Peyer's patch (tissue), 4 donors: Measurements from ENCODE around the gene TNFRSF8. TPM values are rescaled to one million over a fixed set of nuclear protein-coding genes. Genes with fewer than 3 reads are reported as not detected.

Experiments
- DNase-seq, 3 donors: peaks; one replicate each; pipeline ENCODE4 v3.0.0-alpha.2; 2017 to 2019
- H3K27ac ChIP-seq, 4 donors: fragments of 200-600 bp; sonication (generic); one replicate each; pipeline ENCODE4 v1.5.1; 2016 to 2019
- H3K27me3 ChIP-seq, 2 donors: fragments of 200-600 bp; sonication (generic); one replicate each; pipeline ENCODE4 v1.5.1; 2019
- H3K36me3 ChIP-seq, 3 donors: fragments of 200-600 bp; sonication (generic); one replicate each; pipeline ENCODE4 v1.5.1; 2016 to 2019
- H3K4me1 ChIP-seq, 4 donors: fragments of 200-600 bp; sonication (generic); one replicate each; pipeline ENCODE4 v1.5.1; 2016 to 2019
- H3K4me3 ChIP-seq, 4 donors: fragments of 200-600 bp; sonication (generic); 1 replicate in 3 of 4; 2 replicates in 1 of 4; pipeline ENCODE4 v1.5.1; 2016 to 2019; ENCODE audit warnings: mild to moderate bottlenecking in 1 of 4
- H3K9me3 ChIP-seq, 4 donors: fragments of 200-600 bp; sonication (generic); one replicate each; pipeline ENCODE4 v1.5.1; 2016 to 2019; ENCODE audit warnings: mild to moderate bottlenecking in 1 of 4
- CTCF ChIP-seq, 6 experiments: fragments of 450-650 bp in 4 of 6; fragments of 200-600 bp in 2 of 6; sonication (generic) in 1 of 6; IDR thresholded peaks; one replicate each; pipeline ENCODE4 v1.5.1; 2017 to 2019; ENCODE audit warnings: antibody characterized with exemption in 6 of 6, mild to moderate bottlenecking in 3 of 6, moderate library complexity in 1 of 6
- POLR2A ChIP-seq, 2 donors: fragments of 450-650 bp; IDR thresholded peaks; one replicate each; pipeline ENCODE4 v1.5.1; 2017; ENCODE audit warnings: antibody characterized with exemption in 2 of 2, mild to moderate bottlenecking in 2 of 2, moderate library complexity in 2 of 2
- total RNA-seq, 4 donors: library from RNA; depleted of rRNA; stranded (reverse); fragments of >200 nt; gene quantifications; one replicate each; pipeline ENCODE4 v1.1.0, GENCODE V29; 2016

Gene TNFRSF8
- total RNA-seq, 4 donors from 2014 or later = not detected

GRCh38 chr1:12136916-12137610, 74.0 kb downstream of the TNFRSF8 start:
- no peak for DNase-seq
- H3K4me3 ChIP-seq = no peak overlapping the region
- TF ChIP-seq CTCF (IDR thresholded peaks at IDR 0.05) (no peak), POLR2A (IDR thresholded peaks at IDR 0.05) (no peak)
- no peaks in the 10 kb centered on the region for H3K9me3 ChIP-seq
- H3K27ac ChIP-seq = no peak overlapping the region
- H3K4me1 ChIP-seq = peaks cover 0 to 9% (median 2%) of the 10 kb centered on the region in 4 donors
- H3K27me3 ChIP-seq = no peaks in the 10 kb centered on the region
- no peaks in the 10 kb centered on the region for H3K36me3 ChIP-seq

GRCh38 chr1:12138196-12139168, 75.4 kb downstream of the TNFRSF8 start:
- no peak overlapping the region for H3K27ac ChIP-seq
- TF ChIP-seq CTCF (IDR thresholded peaks at IDR 0.05) (no peak), POLR2A (IDR thresholded peaks at IDR 0.05) (no peak)

GRCh38 chr1:12140016-12140415, 76.9 kb downstream of the TNFRSF8 start:
- H3K9me3 ChIP-seq = no peaks in the 10 kb centered on the region
- H3K4me3 ChIP-seq = no peak overlapping the region
- H3K27me3 ChIP-seq = no peaks in the 10 kb centered on the region
- peaks cover 13 to 23% (median 17%) of the 10 kb centered on the region in 4 donors for H3K4me1 ChIP-seq
- H3K27ac ChIP-seq = peak overlapping the region in 1 of 4 donors; percentile 2
- no peak for DNase-seq
- no peaks in the 10 kb centered on the region for H3K36me3 ChIP-seq
- TF ChIP-seq POLR2A (IDR thresholded peaks at IDR 0.05) (no peak), CTCF (IDR thresholded peaks at IDR 0.05) (no peak)

More at GRCh38 chr1:12138196-12139168, 75.4 kb downstream of the TNFRSF8 start:
- H3K9me3 ChIP-seq = no peaks in the 10 kb centered on the region
- peak in 1 of 3 donors; percentile 38 for DNase-seq
- no peaks in the 10 kb centered on the region for H3K27me3 ChIP-seq
- no peaks in the 10 kb centered on the region for H3K36me3 ChIP-seq
- H3K4me3 ChIP-seq = no peak overlapping the region
- peaks cover 5 to 9% (median 5%) of the 10 kb centered on the region in 4 donors for H3K4me1 ChIP-seq

- no peaks in the 10 kb centered on the region for H3K27me3 ChIP-seq
- H3K36me3 ChIP-seq = no peaks in the 10 kb centered on the region
- H3K4me1 ChIP-seq = peaks cover 13 to 26% (median 17%) of the 10 kb centered on the region in 4 donors
- TF ChIP-seq CTCF (IDR thresholded peaks at IDR 0.05) (no peak), POLR2A (IDR thresholded peaks at IDR 0.05) (no peak)
- no peaks in the 10 kb centered on the region for H3K9me3 ChIP-seq
- peak overlapping the region in 1 of 4 donors; percentile 2 for H3K27ac ChIP-seq
- H3K4me3 ChIP-seq = no peak overlapping the region
- DNase-seq = no peak
Measured at GRCh38 chr1:12140515-12141162, 77.5 kb downstream of the TNFRSF8 start.

- no peak overlapping the region for H3K4me3 ChIP-seq
- no peaks in the 10 kb centered on the region for H3K27me3 ChIP-seq
- peak overlapping the region in 1 of 4 donors; percentile 64 for H3K27ac ChIP-seq
- peaks cover 13 to 27% (median 17%) of the 10 kb centered on the region in 4 donors for H3K4me1 ChIP-seq
- peak in 1 of 3 donors; percentile 43 for DNase-seq
- no peaks in the 10 kb centered on the region for H3K9me3 ChIP-seq
- no peaks in the 10 kb centered on the region for H3K36me3 ChIP-seq
- no peak for TF ChIP-seq POLR2A (IDR thresholded peaks at IDR 0.05)
- TF ChIP-seq CTCF (IDR thresholded peaks at IDR 0.05) = no peak
Measured at GRCh38 chr1:12141163-12141850, 78.2 kb downstream of the TNFRSF8 start.
